H9 (cell line): ENCODE results near the gene LPP. TPM values are rescaled to one million over a fixed set of nuclear protein-coding genes. Genes with fewer than 3 reads are reported as not detected.
A peak's percentile ranks its signal among the peaks of the same experiment; 100 is the strongest.

Experiments used
- DNase-seq: peaks from one replicate; pipeline ENCODE4 v3.0.0-alpha.2; 2017
- H2AFZ ChIP-seq: one replicate; pipeline ENCODE4 v1.6.1; 2013; ENCODE audit warnings: mild to moderate bottlenecking, low read length, control low read depth, moderate library complexity
- H2AK5ac ChIP-seq: 2 replicates; pipeline ENCODE4 v1.6.1; 2013; ENCODE audit warnings: low read length, control low read depth, mixed read lengths; ENCODE audit not compliant: insufficient read length
- H2BK120ac ChIP-seq: one replicate; pipeline ENCODE4 v1.6.1; 2013; ENCODE audit warnings: low read depth, mild to moderate bottlenecking, low read length, control low read depth, inconsistent platforms; ENCODE audit not compliant: poor library complexity, severe bottlenecking
- H2BK12ac ChIP-seq: 2 replicates; pipeline ENCODE4 v1.6.1; 2013; ENCODE audit warnings: low read length, control low read depth, mixed read lengths, low read depth; ENCODE audit not compliant: insufficient read length
- H2BK15ac ChIP-seq: 2 replicates; pipeline ENCODE4 v1.6.1; 2013; ENCODE audit warnings: low read depth, low read length, control low read depth
- H2BK20ac ChIP-seq: one replicate; pipeline ENCODE4 v1.6.1; 2013; ENCODE audit warnings: low read depth, mild to moderate bottlenecking, low read length, control low read depth, inconsistent platforms; ENCODE audit not compliant: poor library complexity, severe bottlenecking
- H2BK5ac ChIP-seq: 2 replicates; pipeline ENCODE4 v1.6.1; 2013; ENCODE audit warnings: low read length, control low read depth, mixed read lengths; ENCODE audit not compliant: insufficient read length
- H3K14ac ChIP-seq: 2 replicates; pipeline ENCODE4 v1.6.1; 2013; ENCODE audit warnings: low read length, control low read depth; ENCODE audit not compliant: insufficient read depth
- H3K18ac ChIP-seq: 2 replicates; pipeline ENCODE4 v1.6.1; 2013; ENCODE audit warnings: low read depth, mild to moderate bottlenecking, mixed read lengths, low read length, control low read depth; ENCODE audit not compliant: insufficient read length
- H3K23ac ChIP-seq: 2 replicates; pipeline ENCODE4 v1.6.1; 2013; ENCODE audit warnings: low read length, control low read depth, mixed read lengths, low read depth; ENCODE audit not compliant: insufficient read length
- H3K23me2 ChIP-seq: 2 replicates; pipeline ENCODE4 v1.6.1; 2013; ENCODE audit warnings: low read depth, mild to moderate bottlenecking, mixed read lengths, low read length, control low read depth; ENCODE audit not compliant: insufficient read length, poor library complexity, severe bottlenecking
- H3K27ac ChIP-seq: 2 replicates; pipeline ENCODE4 v1.5.1; 2013; ENCODE audit warnings: low read length, control low read depth, mixed read lengths, low read depth; ENCODE audit not compliant: insufficient read length
- H3K27me3 ChIP-seq: 2 replicates; pipeline ENCODE4 v1.6.1; 2013; ENCODE audit warnings: low read length, control low read depth, inconsistent platforms; ENCODE audit not compliant: insufficient read depth
- H3K4ac ChIP-seq: 2 replicates; pipeline ENCODE4 v1.6.1; 2013; ENCODE audit warnings: low read depth, mild to moderate bottlenecking, control low read depth, inconsistent platforms, low read length, moderate library complexity
- H3K4me1 ChIP-seq: 2 replicates; pipeline ENCODE4 v1.6.1; 2013; ENCODE audit warnings: low read length, control low read depth, inconsistent platforms; ENCODE audit not compliant: insufficient read depth
- H3K4me2 ChIP-seq: 2 replicates; pipeline ENCODE4 v1.6.1; 2013; ENCODE audit warnings: low read length, control low read depth, mixed read lengths; ENCODE audit not compliant: insufficient read length, insufficient read depth
- H3K56ac ChIP-seq: 2 replicates; pipeline ENCODE4 v1.6.1; 2013; ENCODE audit warnings: low read depth, mild to moderate bottlenecking, mixed read lengths, low read length, control low read depth; ENCODE audit not compliant: insufficient read length
- H3K79me1 ChIP-seq: 2 replicates; pipeline ENCODE4 v1.6.1; 2013; ENCODE audit warnings: low read depth, mild to moderate bottlenecking, moderate library complexity, low read length, control low read depth, inconsistent platforms; ENCODE audit not compliant: insufficient read depth, poor library complexity, severe bottlenecking
- H3K79me2 ChIP-seq: 2 replicates; pipeline ENCODE4 v1.6.1; 2013; ENCODE audit warnings: low read length, control low read depth, inconsistent platforms; ENCODE audit not compliant: insufficient read depth
- H3K9ac ChIP-seq: 2 replicates; pipeline ENCODE4 v1.6.1; 2013; ENCODE audit warnings: low read length, control low read depth, mixed read lengths; ENCODE audit not compliant: insufficient read length; ENCODE audit errors: extremely low read depth
- H3K9me3 ChIP-seq: one replicate; pipeline ENCODE4 v1.6.1; 2013; ENCODE audit warnings: low read depth, low read length, inconsistent platforms; ENCODE audit not compliant: control insufficient read depth
- H3T11ph ChIP-seq: one replicate; pipeline ENCODE4 v1.6.1; 2013; ENCODE audit warnings: mild to moderate bottlenecking, low read length, control low read depth, inconsistent platforms
- H4K20me1 ChIP-seq: one replicate; pipeline ENCODE4 v1.6.1; 2013; ENCODE audit not compliant: control insufficient read depth, insufficient read length, insufficient read depth
- H4K5ac ChIP-seq: 2 replicates; pipeline ENCODE4 v1.6.1; 2013; ENCODE audit warnings: low read depth, mild to moderate bottlenecking, mixed read lengths, low read length, control low read depth; ENCODE audit not compliant: insufficient read length
- H4K8ac ChIP-seq: replicated peaks from 2 replicates; pipeline ENCODE4 v1.6.1; 2013; ENCODE audit warnings: low read length, control low read depth, mixed read lengths, low read depth; ENCODE audit not compliant: insufficient read length
- H4K91ac ChIP-seq: 2 replicates; pipeline ENCODE4 v1.6.1; 2013; ENCODE audit warnings: low read depth, mild to moderate bottlenecking, moderate library complexity, mixed read lengths, low read length, control low read depth; ENCODE audit not compliant: insufficient read length
- H3K27ac Mint-ChIP-seq, 3 experiments: 2 replicates in 2 of 3; 3 replicates in 1 of 3; pipeline ENCODE4 v1.8.0; 2020 to 2021; ENCODE audit warnings: mixed read lengths in 3 of 3, mild to moderate bottlenecking in 1 of 3, moderate library complexity in 1 of 3
- H3K27me3 Mint-ChIP-seq: 2 replicates; pipeline ENCODE4 v1.8.0; 2021; ENCODE audit warnings: low read depth, mild to moderate bottlenecking, moderate library complexity, mixed read lengths
- H3K36me3 Mint-ChIP-seq, 3 experiments: 2 replicates in 2 of 3; 3 replicates in 1 of 3; pipeline ENCODE4 v1.8.0; 2020 to 2021; ENCODE audit warnings: low read depth in 3 of 3, mixed read lengths in 3 of 3; ENCODE audit not compliant: insufficient read depth in 1 of 3
- H3K4me1 Mint-ChIP-seq, 2 experiments: 2 replicates each; pipeline ENCODE4 v1.8.0; 2020; ENCODE audit warnings: mixed read lengths in 2 of 2
- H3K4me3 Mint-ChIP-seq, 2 experiments: 2 replicates in 1 of 2; 3 replicates in 1 of 2; pipeline ENCODE4 v1.8.0; 2020 to 2021; ENCODE audit warnings: mild to moderate bottlenecking in 2 of 2, mixed read lengths in 2 of 2, moderate library complexity in 1 of 2
- H3K9me3 Mint-ChIP-seq, 2 experiments: 2 replicates in 1 of 2; 3 replicates in 1 of 2; pipeline ENCODE4 v1.8.0; 2020; ENCODE audit warnings: mild to moderate bottlenecking in 2 of 2, mixed read lengths in 2 of 2, moderate library complexity in 1 of 2
- CTCF ChIP-seq: fragments of 200-600 bp; sonication (generic); conservative IDR thresholded peaks from 3 replicates; pipeline ENCODE4 v1.8.0; 2021; ENCODE audit warnings: antibody characterized with exemption, mild to moderate bottlenecking
- WGBS: extraction: QIAGEN DNeasy Blood & Tissue Kit; methylation state at CpG from one replicate; pipeline ENCODE4 v1.1.7; 2013; ENCODE audit warnings: missing lambda C conversion rate, low lambda C conversion rate, mixed read lengths; ENCODE audit not compliant: insufficient read length; ENCODE audit errors: extremely low coverage; 5-methylcytosine and 5-hydroxymethylcytosine counted together
- total RNA-seq: library from RNA; stranded (reverse); gene quantifications from 2 replicates; pipeline ENCODE4 v1.2.1, GENCODE V29; 2021

The LPP gene
- total RNA-seq, 1 experiment from 2014 or later: 64.6 TPM

GRCh38 chr3:188180114-188180513 is 26.2 kb downstream of the LPP start:
- no peak overlapping the region for H2AK5ac ChIP-seq
- no peak overlapping the region for H2BK12ac ChIP-seq
- peak overlapping the region in 2 of 3 experiments; percentile 1 to 37; a peak in 3 of 7 replicates for H3K27ac Mint-ChIP-seq
- no peak overlapping the region for H2BK15ac ChIP-seq
- no peak for TF ChIP-seq CTCF
- no peaks in the 10 kb centered on the region for H3K27me3 ChIP-seq
- H3K23ac ChIP-seq: no peak overlapping the region
- no peak overlapping the region for H3K4me2 ChIP-seq
- H3K27ac ChIP-seq: no peak overlapping the region
- no peak overlapping the region for H2BK20ac ChIP-seq
- no peak for DNase-seq
- H4K5ac ChIP-seq: no peak overlapping the region
- no peak overlapping the region for H3K4me3 Mint-ChIP-seq
- no peak overlapping the region for H3K56ac ChIP-seq
- no peaks in the 10 kb centered on the region for H3K23me2 ChIP-seq
- H4K91ac ChIP-seq: no peak overlapping the region
- no peaks in the 10 kb centered on the region for H3K9me3 Mint-ChIP-seq
- H3K18ac ChIP-seq: no peak overlapping the region
- no peaks in the 10 kb centered on the region for H3K27me3 Mint-ChIP-seq
- peaks cover 3% of the 10 kb centered on the region; the same call in 1 of the 2 replicates for H3K79me2 ChIP-seq
- no peak overlapping the region for H2BK120ac ChIP-seq
- H3K4me1 Mint-ChIP-seq: peaks cover 34 to 35% of the 10 kb centered on the region in 2 experiments
- no peak overlapping the region for H3K4ac ChIP-seq
- no peak overlapping the region for H2AFZ ChIP-seq
- no peak overlapping the region for H4K8ac ChIP-seq
- H3T11ph ChIP-seq: no peak overlapping the region
- no peak overlapping the region for H3K9ac ChIP-seq
- H3K4me1 ChIP-seq: peaks cover 7% of the 10 kb centered on the region; the same call in 1 of the 2 replicates
- peaks cover 2% of the 10 kb centered on the region for H4K20me1 ChIP-seq
- H3K79me1 ChIP-seq: no peaks in the 10 kb centered on the region
- no peaks in the 10 kb centered on the region; a peak in 1 of 7 replicates for H3K36me3 Mint-ChIP-seq
- WGBS: no CpG with 5 or more reads among the region's 7 CpGs
- H2BK5ac ChIP-seq: no peak overlapping the region
- no peak overlapping the region for H3K14ac ChIP-seq
- H3K9me3 ChIP-seq: no peaks in the 10 kb centered on the region
